Left lung (tissue), 10 donors: Measurements from ENCODE around the gene EML6. TPM values are rescaled to one million over a fixed set of nuclear protein-coding genes. Genes with fewer than 3 reads are reported as not detected.
"Not testable (repeated sequence)": the region's sequence is repeated elsewhere in the genome, so short reads cannot be mapped to it uniquely, and the experiment has no call there.

ENCODE experiments used
- ATAC-seq: fragments of 200-7000 bp; cut with Tn5 transposase; one replicate; pipeline ENCODE4 v1.9.1; 2020; ENCODE audit warnings: moderate library complexity
- DNase-seq, 4 donors: peaks; one replicate each; pipeline ENCODE4 v3.0.0-alpha.2; 2013 to 2020
- H3K27ac ChIP-seq, 2 donors: fragments of 200-600 bp; sonication (generic) in 1 of 2; one replicate each; pipeline versions ENCODE4 v1.5.0 to v1.8.0; 2020 to 2021
- H3K27me3 ChIP-seq, 2 donors: fragments of 200-600 bp; sonication (generic) in 1 of 2; one replicate each; pipeline versions ENCODE4 v1.5.0 to v1.8.0; 2020 to 2021
- H3K36me3 ChIP-seq, 2 donors: fragments of 200-600 bp; sonication (generic) in 1 of 2; one replicate each; pipeline versions ENCODE4 v1.5.0 to v1.8.0; 2020 to 2021
- H3K4me1 ChIP-seq, 2 donors: fragments of 200-600 bp; one replicate each; pipeline ENCODE4 v1.8.0; 2021
- H3K4me3 ChIP-seq, 2 donors: fragments of 200-600 bp; sonication (generic) in 1 of 2; one replicate each; pipeline versions ENCODE4 v1.5.0 to v1.8.0; 2020 to 2021; ENCODE audit warnings: mild to moderate bottlenecking in 1 of 2
- H3K9me3 ChIP-seq, 2 donors: fragments of 200-600 bp; sonication (generic) in 1 of 2; one replicate each; pipeline versions ENCODE4 v1.5.0 to v1.8.0; 2020 to 2021
- intact Hi-C, 2 donors: fragments of 100-400 bp; cut with DNase I; formaldehyde crosslinking; loops; one replicate each; pipeline versions ENCODE4 v1.11.2 to v1.14.2; 2022
- polyA plus RNA-seq, 6 donors: library from polyadenylated mRNA; unstranded; fragments of 120-200 nt; gene quantifications; one replicate each; pipeline ENCODE4 v1.2.1, GENCODE V29; 2013; ENCODE audit not compliant: insufficient read length in 6 of 6
- total RNA-seq, 2 donors: library from RNA; stranded (reverse); fragmentation: NEBNext Ultra II Directional; extraction: Animal tissue kit (Norgen Biotek cat#: 25700); gene quantifications; one replicate each; pipeline ENCODE4 v1.2.1, GENCODE V29; 2021
- TF ChIP-seq, protein P1 (sequence below), 2 donors: fragments of 200-600 bp; sonication (generic) in 1 of 2; IDR thresholded peaks; one replicate each; pipeline versions ENCODE4 v1.5.0 to v1.8.0; 2021; ENCODE audit warnings: antibody characterized with exemption in 2 of 2
- donor health status: DM: no; HTN: yes; CAD: no.
- donor health status: DM: no; HTN: no; CAD: no.

The EML6 gene
- total and polyA plus RNA-seq, 8 donors, result 0.73 to 2.2 (median 1.3) TPM

DNA sequence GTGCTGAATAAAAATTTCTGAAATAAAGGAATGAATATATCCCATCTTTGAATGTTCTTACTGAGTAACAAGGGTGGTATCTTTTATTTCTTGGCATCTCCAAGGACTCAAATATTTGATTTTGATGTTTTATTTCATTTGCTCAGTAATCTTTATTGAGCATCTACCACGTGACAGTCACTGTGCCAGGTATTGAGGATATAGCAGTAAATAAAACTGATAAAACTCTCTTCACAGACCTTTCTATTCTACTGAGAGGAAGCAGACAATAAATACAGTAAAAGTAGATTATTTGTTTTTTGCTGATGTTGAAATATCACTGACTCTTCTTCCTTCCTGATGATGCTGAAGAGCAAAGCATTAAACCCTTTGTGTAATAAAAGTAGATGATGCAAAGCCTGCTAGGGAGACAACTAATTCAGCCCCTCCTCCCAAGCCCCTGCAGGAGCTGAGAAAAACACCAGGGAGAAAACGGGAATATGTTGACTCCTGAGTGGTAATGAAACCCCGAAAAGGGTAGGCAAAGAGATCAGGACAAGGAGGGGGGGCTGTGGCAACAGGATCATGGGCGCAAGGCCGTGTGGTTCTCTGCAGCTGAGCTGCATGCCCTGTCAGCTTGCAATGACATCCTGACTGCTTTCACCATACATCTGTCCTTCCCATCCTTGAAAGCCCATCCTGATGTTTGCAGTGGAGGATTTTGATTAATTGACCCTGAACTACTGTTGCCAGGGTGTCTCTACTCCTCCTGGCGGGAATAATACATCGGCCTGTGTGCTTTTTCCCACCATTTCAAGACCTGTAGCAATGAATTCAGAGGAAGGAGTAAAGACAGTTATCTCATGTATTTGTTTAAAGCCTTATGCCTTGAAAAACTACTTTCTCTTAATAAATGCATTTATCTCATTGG lies 117.4 kb downstream of the EML6 start:
- DNase-seq (no peak), ATAC-seq (no peak)
- Histone ChIP-seq H3K27ac (no peak overlapping the region), H3K4me1 (no peaks in the 10 kb centered on the region), H3K27me3 (no peaks in the 10 kb centered on the region), H3K4me3 (no peak overlapping the region), H3K36me3 (no peaks in the 10 kb centered on the region), H3K9me3 (no peaks in the 10 kb centered on the region)
- TF ChIP-seq, protein P1, sequence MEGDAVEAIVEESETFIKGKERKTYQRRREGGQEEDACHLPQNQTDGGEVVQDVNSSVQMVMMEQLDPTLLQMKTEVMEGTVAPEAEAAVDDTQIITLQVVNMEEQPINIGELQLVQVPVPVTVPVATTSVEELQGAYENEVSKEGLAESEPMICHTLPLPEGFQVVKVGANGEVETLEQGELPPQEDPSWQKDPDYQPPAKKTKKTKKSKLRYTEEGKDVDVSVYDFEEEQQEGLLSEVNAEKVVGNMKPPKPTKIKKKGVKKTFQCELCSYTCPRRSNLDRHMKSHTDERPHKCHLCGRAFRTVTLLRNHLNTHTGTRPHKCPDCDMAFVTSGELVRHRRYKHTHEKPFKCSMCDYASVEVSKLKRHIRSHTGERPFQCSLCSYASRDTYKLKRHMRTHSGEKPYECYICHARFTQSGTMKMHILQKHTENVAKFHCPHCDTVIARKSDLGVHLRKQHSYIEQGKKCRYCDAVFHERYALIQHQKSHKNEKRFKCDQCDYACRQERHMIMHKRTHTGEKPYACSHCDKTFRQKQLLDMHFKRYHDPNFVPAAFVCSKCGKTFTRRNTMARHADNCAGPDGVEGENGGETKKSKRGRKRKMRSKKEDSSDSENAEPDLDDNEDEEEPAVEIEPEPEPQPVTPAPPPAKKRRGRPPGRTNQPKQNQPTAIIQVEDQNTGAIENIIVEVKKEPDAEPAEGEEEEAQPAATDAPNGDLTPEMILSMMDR (IDR thresholded peaks at IDR 0.05), result no peak
- intact Hi-C loops, result no loop called here

DNA sequence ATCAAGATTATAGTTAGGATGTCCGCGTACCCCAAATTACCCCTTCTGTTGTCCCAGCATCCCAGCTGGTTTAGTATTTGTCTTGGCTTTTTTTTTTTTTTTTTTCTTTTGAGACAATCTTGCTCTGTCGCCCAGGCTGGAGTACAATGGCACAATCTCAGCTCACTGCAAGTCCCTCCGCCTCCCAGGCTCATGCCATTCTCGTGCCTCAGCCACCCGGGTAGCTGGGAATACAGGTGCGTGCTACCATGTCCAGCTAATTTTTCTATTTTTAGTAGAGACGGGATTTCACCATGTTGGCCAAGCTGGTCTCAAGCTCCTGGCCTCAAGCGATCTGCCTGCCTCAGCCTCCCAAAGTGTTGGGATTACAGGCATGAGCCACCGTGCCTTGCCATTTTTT lies 118.0 kb downstream of the EML6 start:
- ATAC-seq, H3K27me3 ChIP-seq, H3K4me1 ChIP-seq, H3K9me3 ChIP-seq, intact Hi-C loops, H3K27ac ChIP-seq, H3K4me3 ChIP-seq, DNase-seq, H3K36me3 ChIP-seq: not testable (repeated sequence)

DNA sequence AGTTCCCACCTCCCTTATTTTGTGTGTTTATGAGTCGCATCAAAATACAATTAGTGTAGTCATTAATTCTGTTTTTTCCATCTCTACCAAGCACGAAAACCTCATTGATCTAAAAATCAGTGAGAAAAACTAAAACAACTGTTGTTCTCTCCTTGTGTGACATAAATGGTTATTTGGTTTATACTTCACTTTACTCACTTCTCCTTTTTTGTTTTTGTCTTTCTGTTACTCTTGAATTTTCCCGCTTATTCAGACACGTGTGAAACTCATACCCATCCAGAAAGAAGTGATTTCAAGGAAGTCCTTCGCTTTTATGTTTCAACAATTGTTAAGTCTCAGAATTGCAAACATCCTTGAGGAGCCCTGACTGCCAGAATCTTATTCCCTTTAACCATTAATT lies 121.6 kb downstream of the EML6 start:
- H3K4me3 ChIP-seq, result no peak overlapping the region
- TF ChIP-seq, protein P1 (IDR thresholded peaks at IDR 0.05), result no peak

DNA sequence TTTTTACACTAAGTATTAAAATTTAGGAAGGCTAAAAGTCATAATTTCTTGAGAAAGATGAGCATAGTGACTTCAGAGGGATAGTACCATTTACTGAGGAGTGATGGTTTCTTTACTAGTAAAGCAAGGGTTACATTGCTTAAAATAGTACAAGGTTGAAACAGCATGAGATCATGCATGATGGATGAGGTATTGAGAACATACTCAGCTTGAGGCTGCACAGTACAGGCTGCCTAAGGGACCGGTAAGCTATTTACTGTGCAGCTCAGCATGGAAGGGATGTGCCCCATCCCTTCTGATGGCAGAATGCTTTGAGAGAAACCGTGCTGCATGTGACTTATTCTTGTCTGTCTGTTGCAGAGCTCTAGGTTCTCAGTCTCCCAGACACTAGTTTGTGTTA lies 122.1 kb downstream of the EML6 start:
- TF ChIP-seq, protein P1 (IDR thresholded peaks at IDR 0.05), result no peak
- H3K27me3 ChIP-seq, result no peaks in the 10 kb centered on the region
- no peaks in the 10 kb centered on the region for H3K36me3 ChIP-seq
- intact Hi-C loops, result no loop called here
- H3K27ac ChIP-seq, result no peak overlapping the region
- H3K9me3 ChIP-seq, result no peaks in the 10 kb centered on the region
- no peak for DNase-seq
- no peak overlapping the region for H3K4me3 ChIP-seq
- ATAC-seq, result no peak
- no peaks in the 10 kb centered on the region for H3K4me1 ChIP-seq

More for the DNA sequence above, 121.6 kb downstream of the EML6 start:
- H3K4me1 ChIP-seq, result no peaks in the 10 kb centered on the region
- H3K27ac ChIP-seq, result no peak overlapping the region
- H3K36me3 ChIP-seq, result no peaks in the 10 kb centered on the region
- DNase-seq (no peak), ATAC-seq (no peak)
- intact Hi-C loops, result no loop called here
- H3K27me3 ChIP-seq, result no peaks in the 10 kb centered on the region
- H3K9me3 ChIP-seq, result no peaks in the 10 kb centered on the region

DNA sequence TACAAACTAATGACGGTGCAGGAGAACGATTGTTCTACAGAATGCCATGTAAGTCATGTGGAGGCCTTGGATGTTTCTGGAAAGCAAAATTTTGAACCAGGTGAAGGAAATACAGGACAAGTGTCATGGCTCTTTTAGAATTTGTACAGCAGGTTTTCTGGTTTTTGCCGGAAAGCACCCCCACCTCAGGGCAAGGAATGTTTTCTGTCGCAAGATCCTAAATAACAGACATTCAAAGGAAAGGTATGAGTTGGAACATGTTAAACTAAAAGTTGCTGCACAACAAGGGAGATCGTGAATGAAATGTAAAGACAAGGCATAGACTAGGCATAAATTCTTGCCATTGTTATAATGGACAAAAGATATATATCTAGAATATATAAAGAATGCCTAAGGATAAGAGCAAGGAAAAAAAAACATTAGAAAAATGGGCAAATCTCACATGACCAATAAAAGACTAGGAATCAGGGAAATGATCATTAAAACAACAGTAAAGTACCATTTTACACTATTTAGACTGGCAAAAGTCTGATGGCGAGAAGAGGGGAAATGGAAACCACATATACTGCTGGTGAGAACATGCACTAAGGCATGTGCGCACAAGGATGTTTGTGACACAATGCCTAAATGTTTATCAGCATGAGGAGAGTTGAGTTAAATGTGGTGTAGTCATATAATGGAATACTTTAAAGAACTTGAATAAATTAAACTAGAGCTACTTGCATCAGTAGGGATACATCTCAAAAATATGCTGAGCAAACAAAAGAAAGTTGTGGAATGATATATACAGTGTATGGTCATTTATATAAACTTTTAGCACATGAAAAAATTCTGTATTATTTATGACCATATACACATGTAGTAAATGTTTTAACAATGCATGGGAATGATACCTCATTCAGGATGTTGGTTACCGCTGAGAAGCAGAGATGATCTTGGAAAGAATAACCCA lies 127.0 kb downstream of the EML6 start:
- TF ChIP-seq, protein P1 (IDR thresholded peaks at IDR 0.05), result no peak
- no peaks in the 10 kb centered on the region for H3K4me1 ChIP-seq
- no peak for ATAC-seq
- H3K36me3 ChIP-seq, result no peaks in the 10 kb centered on the region
- no peaks in the 10 kb centered on the region for H3K9me3 ChIP-seq
- H3K27ac ChIP-seq, result no peak overlapping the region
- H3K27me3 ChIP-seq, result no peaks in the 10 kb centered on the region
- no peak for DNase-seq
- no peak overlapping the region for H3K4me3 ChIP-seq
- intact Hi-C loops, result no loop called here
